Neural cell (in vitro differentiated cells): ENCODE results near the gene PTPRD. TPM values are rescaled to one million over a fixed set of nuclear protein-coding genes. Genes with fewer than 3 reads are reported as not detected.

ENCODE experiments used
- H2AFZ ChIP-seq: fragments of 200-600, 300-800 bp; sonication (generic), shearing (Covaris generic); 2 replicates; pipeline ENCODE4 v1.6.0; 2014; ENCODE audit warnings: low read depth, mild to moderate bottlenecking, antibody characterized with exemption, low read length, moderate library complexity
- H3F3A ChIP-seq: fragments of 200-600 bp; shearing (Covaris generic); 2 replicates; pipeline ENCODE4 v1.6.1; 2016; ENCODE audit warnings: mild to moderate bottlenecking, moderate library complexity, mixed read lengths, antibody characterized with exemption, low read length; ENCODE audit not compliant: insufficient read depth, poor library complexity, severe bottlenecking
- H3K27ac ChIP-seq: fragments of 200-600, 300-800 bp; sonication (generic), shearing (Covaris generic); 2 replicates; pipeline ENCODE4 v1.5.1; 2014; ENCODE audit warnings: mild to moderate bottlenecking, low read length, moderate library complexity
- H3K27me3 ChIP-seq: fragments of 300-800, 200-600 bp; sonication (generic), shearing (Covaris generic); 2 replicates; pipeline ENCODE4 v1.6.0; 2014; ENCODE audit warnings: mild to moderate bottlenecking, low read depth, low read length, moderate library complexity; ENCODE audit not compliant: insufficient read depth
- H3K36me3 ChIP-seq: fragments of 300-800, 200-600 bp; sonication (generic), shearing (Covaris generic); 2 replicates; pipeline ENCODE4 v1.5.1; 2014; ENCODE audit warnings: mild to moderate bottlenecking, antibody characterized with exemption, low read length, moderate library complexity; ENCODE audit not compliant: insufficient read depth
- H3K4me2 ChIP-seq: fragments of 300-800, 200-600 bp; sonication (generic), shearing (Covaris generic); 2 replicates; pipeline ENCODE4 v1.6.0; 2014; ENCODE audit warnings: mild to moderate bottlenecking, low read length
- H3K4me3 ChIP-seq: fragments of 300-800, 200-600 bp; sonication (generic), shearing (Covaris generic); 2 replicates; pipeline ENCODE4 v1.5.1; 2014; ENCODE audit warnings: mild to moderate bottlenecking, low read length, moderate library complexity
- H3K79me2 ChIP-seq: fragments of 200-600 bp; shearing (Covaris generic); replicated peaks from 2 replicates; pipeline ENCODE4 v1.6.0; 2014; ENCODE audit warnings: mild to moderate bottlenecking, low read length, moderate library complexity; ENCODE audit not compliant: insufficient read depth
- H3K9ac ChIP-seq: fragments of 300-800, 200-600 bp; sonication (generic), shearing (Covaris generic); 2 replicates; pipeline ENCODE4 v1.6.1; 2016; ENCODE audit warnings: mild to moderate bottlenecking, low read length, mixed read lengths
- H3K9me2 ChIP-seq: fragments of 200-600 bp; shearing (Covaris generic); 2 replicates; pipeline ENCODE4 v1.6.1; 2016; ENCODE audit warnings: mild to moderate bottlenecking, low read length, mixed read lengths; ENCODE audit not compliant: insufficient read depth
- H3K9me3 ChIP-seq: fragments of 200-600, 300-800 bp; sonication (generic), shearing (Covaris generic); 2 replicates; pipeline ENCODE4 v1.6.1; 2016; ENCODE audit warnings: mild to moderate bottlenecking, mixed run types, low read length, moderate library complexity, mixed read lengths
- H4K20me1 ChIP-seq: fragments of 200-600 bp; shearing (Covaris generic); 2 replicates; pipeline ENCODE4 v1.6.1; 2016; ENCODE audit warnings: mild to moderate bottlenecking, mixed run types; ENCODE audit not compliant: insufficient read depth
- CTCF ChIP-seq: fragments of 450-650 bp; IDR thresholded peaks from 2 replicates; pipeline ENCODE4 v1.5.1; 2014; ENCODE audit warnings: antibody characterized with exemption, mild to moderate bottlenecking, moderate library complexity; ENCODE audit not compliant: poor library complexity, severe bottlenecking
- EP300 ChIP-seq: fragments of 450-650 bp; conservative IDR thresholded peaks from 2 replicates; pipeline ENCODE4 v1.6.1; 2014; ENCODE audit warnings: antibody characterized with exemption, mild to moderate bottlenecking, moderate library complexity; ENCODE audit not compliant: poor library complexity, severe bottlenecking
- EZH2 ChIP-seq: fragments of 200-600, 300-800 bp; shearing (Covaris generic), sonication (generic); IDR thresholded peaks from 2 replicates; pipeline ENCODE4 v1.6.1; 2014; ENCODE audit warnings: antibody characterized with exemption, low read length, borderline replicate concordance, mild to moderate bottlenecking; ENCODE audit not compliant: insufficient read depth, poor library complexity, severe bottlenecking
- MXI1 ChIP-seq: fragments of 450-650 bp; conservative IDR thresholded peaks from 2 replicates; pipeline ENCODE4 v1.6.1; 2014; ENCODE audit warnings: antibody characterized with exemption, mild to moderate bottlenecking; ENCODE audit not compliant: poor library complexity, severe bottlenecking
- POLR2AphosphoS5 ChIP-seq: IDR thresholded peaks from 2 replicates; pipeline ENCODE4 v1.6.1; 2012
- RAD21 ChIP-seq: fragments of 450-650 bp; conservative IDR thresholded peaks from 2 replicates; pipeline ENCODE4 v1.6.1; 2014; ENCODE audit warnings: antibody characterized with exemption, mild to moderate bottlenecking, moderate library complexity
- REST ChIP-seq: IDR thresholded peaks from 2 replicates; pipeline ENCODE4 v1.6.1; 2012; ENCODE audit warnings: borderline replicate concordance
- SMC3 ChIP-seq: fragments of 450-650 bp; conservative IDR thresholded peaks from 2 replicates; pipeline ENCODE4 v1.6.1; 2014; ENCODE audit warnings: antibody characterized with exemption, mild to moderate bottlenecking, moderate library complexity; ENCODE audit not compliant: poor library complexity
- TAF1 ChIP-seq: IDR thresholded peaks from 2 replicates; pipeline ENCODE4 v1.6.1; 2012; ENCODE audit warnings: low read depth
- polyA plus RNA-seq: library from polyadenylated mRNA; depleted of rRNA; stranded (reverse); fragments of >200 nt; gene quantifications from 2 replicates; pipeline ENCODE4 v1.2.3, GENCODE V29; 2014

PTPRD gene
- polyA plus RNA-seq, 1 donor from 2014 or later = 143 TPM

GRCh38 chr9:8864545-8864896 lies 1748.3 kb downstream of the PTPRD start:
- H3K4me3 ChIP-seq = no peak overlapping the region
- no peaks in the 10 kb centered on the region for H3K79me2 ChIP-seq
- H3K36me3 ChIP-seq = no peaks in the 10 kb centered on the region
- TF ChIP-seq CTCF (no peak), POLR2AphosphoS5 (no peak), EZH2 (no peak), REST (no peak), SMC3 (no peak), TAF1 (no peak), EP300 (no peak), MXI1 (no peak), RAD21 (no peak)
- H3K27ac ChIP-seq = no peak overlapping the region
- H3K9ac ChIP-seq = no peak overlapping the region
- H3K27me3 ChIP-seq = no peaks in the 10 kb centered on the region
- no peaks in the 10 kb centered on the region for H3F3A ChIP-seq
- no peaks in the 10 kb centered on the region for H4K20me1 ChIP-seq
- H2AFZ ChIP-seq = no peak overlapping the region
- no peak overlapping the region for H3K4me2 ChIP-seq
- H3K9me3 ChIP-seq = no peaks in the 10 kb centered on the region
- no peaks in the 10 kb centered on the region for H3K9me2 ChIP-seq

DNA sequence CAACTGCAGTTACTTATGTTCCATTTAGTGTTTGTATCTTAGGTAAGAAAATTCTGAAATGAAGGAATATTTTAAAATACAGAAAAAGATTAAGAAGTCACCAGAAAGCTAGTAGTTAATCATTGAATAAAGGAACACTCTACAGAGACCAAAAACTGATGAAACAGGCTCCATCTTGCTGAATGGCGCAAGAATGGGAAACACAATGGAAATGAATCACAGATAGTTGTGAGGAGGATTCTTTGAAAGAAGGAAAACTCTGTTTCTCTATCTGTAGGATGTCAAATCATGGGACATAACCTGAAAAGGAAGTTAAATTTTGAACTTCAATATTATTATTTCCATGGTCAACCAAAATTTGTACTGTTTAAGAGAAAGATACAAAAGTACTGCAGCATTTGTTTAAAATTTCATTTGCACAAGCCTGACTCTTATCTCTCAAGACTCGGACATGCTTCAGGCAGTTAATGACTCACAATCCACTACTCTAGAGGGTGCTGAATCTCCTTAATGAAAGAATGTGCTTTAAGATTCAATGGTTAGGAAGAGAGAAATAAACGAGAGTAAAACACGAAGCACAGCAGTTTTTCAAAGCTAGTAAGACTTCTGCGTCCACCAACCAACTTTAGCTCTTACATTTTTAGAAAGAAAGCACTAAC lies 1748.8 kb downstream of the PTPRD start:
- H3K9me2 ChIP-seq = no peaks in the 10 kb centered on the region
- no peaks in the 10 kb centered on the region for H3K9me3 ChIP-seq
- H3F3A ChIP-seq = no peaks in the 10 kb centered on the region
- no peak overlapping the region for H3K27ac ChIP-seq
- H3K9ac ChIP-seq = no peak overlapping the region
- H3K79me2 ChIP-seq = peaks cover 3% of the 10 kb centered on the region
- H3K27me3 ChIP-seq = no peaks in the 10 kb centered on the region
- no peaks in the 10 kb centered on the region for H3K36me3 ChIP-seq
- H3K4me3 ChIP-seq = no peak overlapping the region
- TF ChIP-seq MXI1 (no peak), POLR2AphosphoS5 (no peak), RAD21 (no peak), CTCF (no peak), EP300 (no peak), REST (no peak), EZH2 (no peak), SMC3 (no peak), TAF1 (no peak)
- H4K20me1 ChIP-seq = no peaks in the 10 kb centered on the region
- H2AFZ ChIP-seq = no peak overlapping the region
- no peak overlapping the region for H3K4me2 ChIP-seq
